Choroid plexus epithelial cell (primary cell): ENCODE data around the gene HEXIM1.

Experiments used
- DNase-seq: peaks from one replicate; pipeline ENCODE4 v3.0.0-alpha.2; 2010; ENCODE audit warnings: low read depth
- H3K4me3 ChIP-seq: 2 replicates; pipeline ENCODE4 v1.5.1; 2011; ENCODE audit warnings: low read depth, mild to moderate bottlenecking, control low read depth, low read length, moderate library complexity
- TF ChIP-seq, protein P1 (sequence below): conservative IDR thresholded peaks from 2 replicates; pipeline ENCODE4 v1.5.1; 2011; ENCODE audit warnings: low read depth, mild to moderate bottlenecking, control low read depth, inconsistent platforms, low read length, moderate library complexity

The HEXIM1 gene

DNA sequence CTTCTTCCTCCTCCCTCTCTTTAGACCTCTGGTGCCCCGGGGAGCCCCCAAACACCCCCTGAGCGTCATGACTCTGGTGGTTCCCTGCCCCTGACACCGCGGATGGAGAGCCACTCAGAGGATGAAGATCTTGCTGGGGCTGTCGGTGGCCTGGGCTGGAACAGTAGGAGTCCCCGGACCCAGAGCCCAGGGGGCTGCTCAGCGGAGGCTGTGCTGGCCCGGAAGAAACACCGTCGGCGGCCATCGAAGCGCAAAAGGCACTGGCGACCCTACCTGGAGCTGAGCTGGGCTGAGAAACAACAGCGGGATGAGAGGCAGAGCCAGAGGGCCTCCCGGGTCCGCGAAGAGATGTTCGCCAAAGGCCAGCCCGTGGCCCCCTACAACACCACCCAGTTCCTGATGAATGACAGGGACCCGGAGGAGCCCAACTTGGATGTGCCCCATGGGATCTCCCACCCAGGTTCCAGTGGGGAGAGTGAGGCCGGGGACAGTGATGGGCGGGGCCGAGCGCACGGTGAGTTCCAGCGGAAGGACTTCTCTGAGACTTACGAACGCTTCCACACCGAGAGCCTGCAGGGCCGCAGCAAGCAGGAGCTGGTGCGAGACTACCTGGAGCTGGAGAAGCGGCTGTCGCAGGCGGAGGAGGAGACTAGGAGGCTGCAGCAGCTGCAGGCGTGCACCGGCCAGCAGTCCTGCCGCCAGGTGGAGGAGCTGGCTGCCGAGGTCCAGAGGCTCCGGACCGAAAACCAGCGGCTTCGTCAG lies 20.9 kb downstream of the HEXIM1 start:
- H3K4me3 ChIP-seq = no peak overlapping the region
- no peak for DNase-seq
- TF ChIP-seq, protein P1, sequence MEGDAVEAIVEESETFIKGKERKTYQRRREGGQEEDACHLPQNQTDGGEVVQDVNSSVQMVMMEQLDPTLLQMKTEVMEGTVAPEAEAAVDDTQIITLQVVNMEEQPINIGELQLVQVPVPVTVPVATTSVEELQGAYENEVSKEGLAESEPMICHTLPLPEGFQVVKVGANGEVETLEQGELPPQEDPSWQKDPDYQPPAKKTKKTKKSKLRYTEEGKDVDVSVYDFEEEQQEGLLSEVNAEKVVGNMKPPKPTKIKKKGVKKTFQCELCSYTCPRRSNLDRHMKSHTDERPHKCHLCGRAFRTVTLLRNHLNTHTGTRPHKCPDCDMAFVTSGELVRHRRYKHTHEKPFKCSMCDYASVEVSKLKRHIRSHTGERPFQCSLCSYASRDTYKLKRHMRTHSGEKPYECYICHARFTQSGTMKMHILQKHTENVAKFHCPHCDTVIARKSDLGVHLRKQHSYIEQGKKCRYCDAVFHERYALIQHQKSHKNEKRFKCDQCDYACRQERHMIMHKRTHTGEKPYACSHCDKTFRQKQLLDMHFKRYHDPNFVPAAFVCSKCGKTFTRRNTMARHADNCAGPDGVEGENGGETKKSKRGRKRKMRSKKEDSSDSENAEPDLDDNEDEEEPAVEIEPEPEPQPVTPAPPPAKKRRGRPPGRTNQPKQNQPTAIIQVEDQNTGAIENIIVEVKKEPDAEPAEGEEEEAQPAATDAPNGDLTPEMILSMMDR = no peak

- H3K4me3 ChIP-seq = no peak overlapping the region
- TF ChIP-seq, protein P1 = no peak
- DNase-seq = peak; percentile 7
Observed at GRCh38 chr17:45170280-45170930, 22.1 kb downstream of the HEXIM1 start.

DNA sequence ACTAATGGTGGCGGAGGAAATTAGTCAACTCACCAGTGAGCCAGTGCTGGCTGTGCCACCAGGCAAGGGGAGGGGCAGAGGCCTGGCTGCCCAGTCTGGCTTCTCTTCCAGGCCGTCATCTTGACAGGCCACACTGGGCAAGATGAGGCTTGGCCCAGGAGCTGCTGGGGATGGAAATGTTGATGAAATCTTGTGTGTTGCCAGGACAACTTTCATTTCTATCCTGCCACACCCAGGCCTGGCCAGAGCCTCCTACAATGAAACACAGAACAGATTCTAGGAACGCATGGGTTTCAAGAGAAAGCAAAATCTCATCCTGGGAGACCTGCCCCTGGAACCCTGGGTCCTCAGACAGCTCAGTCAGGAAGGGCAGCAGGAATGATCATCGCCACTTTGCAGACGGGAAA lies 22.7 kb downstream of the HEXIM1 start:
- peak; percentile 73 for DNase-seq

DNA sequence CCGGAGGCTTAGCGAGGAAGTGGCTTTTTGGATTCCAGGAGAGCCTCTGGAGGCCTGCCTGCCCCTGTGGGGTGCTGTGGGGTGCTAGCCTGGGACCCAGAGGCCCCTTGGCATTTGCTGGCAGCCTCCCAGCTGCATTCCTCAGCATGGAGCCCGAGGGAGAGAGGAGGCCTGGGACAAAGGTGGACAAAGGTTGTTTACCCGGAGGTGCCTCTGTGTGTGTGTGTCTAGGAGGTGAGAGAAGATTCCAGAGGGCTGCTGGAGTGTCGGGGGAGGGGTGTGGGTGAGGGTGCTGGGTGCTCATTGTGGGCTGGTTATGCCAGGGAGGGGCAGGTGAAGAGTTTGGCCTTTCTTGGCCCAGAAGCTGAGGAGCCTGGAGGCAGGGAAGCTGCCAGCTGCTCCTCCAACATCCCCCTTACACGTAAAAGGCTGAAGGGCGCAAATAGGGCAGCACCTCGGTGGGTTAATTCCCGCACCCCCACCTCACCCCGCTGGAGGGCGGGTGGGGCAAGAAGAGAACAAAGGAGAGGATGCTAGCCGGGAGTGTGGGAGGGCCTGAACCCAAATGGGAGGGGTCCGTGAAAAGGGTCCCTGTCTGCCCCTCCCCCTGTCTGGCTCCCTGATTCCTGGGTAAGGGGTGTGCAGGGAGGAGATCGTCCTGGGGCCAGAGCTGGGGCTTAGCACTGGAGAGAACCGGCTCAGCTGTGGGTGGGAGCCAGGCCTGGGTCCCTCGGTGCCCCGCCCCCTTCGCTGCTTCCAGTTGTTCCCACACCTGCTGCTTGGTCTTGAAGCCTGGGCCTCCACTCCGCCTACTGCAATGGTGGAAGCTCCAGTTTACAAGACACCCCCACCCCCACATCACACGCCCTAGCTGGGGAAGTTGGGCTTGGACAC lies 23.3 kb downstream of the HEXIM1 start:
- H3K4me3 ChIP-seq = no peak overlapping the region
- TF ChIP-seq, protein P1 = no peak
- DNase-seq = no peak

More for the DNA sequence above, 22.7 kb downstream of the HEXIM1 start:
- TF ChIP-seq, protein P1 = no peak
- no peak overlapping the region for H3K4me3 ChIP-seq

DNA sequence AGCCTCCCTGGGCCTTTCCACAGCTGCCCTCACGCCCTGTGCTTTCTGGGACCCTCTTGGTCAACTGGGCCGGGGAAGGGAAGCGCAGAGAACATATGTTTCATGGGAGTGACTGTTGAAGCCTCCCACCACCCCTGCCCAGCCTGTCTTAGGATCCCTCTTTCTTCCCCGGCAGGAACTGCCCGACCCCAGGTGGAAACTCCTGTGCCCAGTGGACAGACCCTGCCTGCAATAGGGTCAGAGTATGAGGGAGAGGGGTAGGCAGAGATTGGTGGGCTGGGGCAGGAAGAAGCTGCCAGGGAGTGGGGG lies 23.9 kb downstream of the HEXIM1 start:
- DNase-seq = no peak
- no peak overlapping the region for H3K4me3 ChIP-seq
- TF ChIP-seq, protein P1 = no peak

DNA sequence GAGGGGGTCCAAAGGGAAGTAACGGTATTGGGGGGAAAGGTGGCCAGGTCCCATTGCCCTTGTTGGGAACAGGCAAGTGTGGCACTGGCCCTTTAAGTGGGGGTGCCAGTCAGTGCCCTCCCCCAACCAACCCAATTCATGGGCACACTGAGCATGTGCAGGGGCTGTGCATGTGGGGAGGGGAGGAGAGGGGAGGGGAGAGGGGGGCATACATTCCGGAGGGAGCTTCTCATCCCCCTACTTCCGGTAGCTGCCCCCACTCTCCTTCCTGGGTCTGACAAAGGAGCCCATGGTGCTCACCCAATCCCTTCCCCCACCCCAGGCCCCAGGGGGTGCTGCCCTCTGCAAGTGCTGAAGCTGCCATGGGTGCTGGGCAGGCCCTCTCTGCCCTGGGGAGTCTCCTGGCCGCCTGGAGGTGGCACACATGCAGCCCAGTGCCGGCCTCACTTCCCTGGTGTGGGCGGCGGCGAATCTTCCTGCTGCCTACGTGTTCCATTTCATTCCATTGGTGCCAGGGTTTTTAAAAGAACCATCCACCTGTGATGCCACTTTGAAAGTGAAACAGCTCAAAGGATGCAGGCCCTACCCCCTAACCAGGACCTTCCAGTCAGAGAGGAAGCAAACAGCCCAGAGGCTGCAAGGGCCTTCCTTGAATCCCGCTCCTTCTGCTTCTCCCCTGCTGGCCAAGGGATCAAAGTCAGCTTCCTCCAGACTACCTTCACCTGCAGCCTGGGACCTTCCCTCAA lies 24.4 kb downstream of the HEXIM1 start:
- TF ChIP-seq, protein P1 = no peak
- DNase-seq = peak; percentile 35
- H3K4me3 ChIP-seq = no peak overlapping the region
